Fibroblast of skin of right biceps (primary cell): ENCODE results near the gene CHST3.

ENCODE experiments used
- DNase-seq: peaks from one replicate; pipeline ENCODE4 v3.0.0-alpha.2; 2013

The CHST3 gene

DNA sequence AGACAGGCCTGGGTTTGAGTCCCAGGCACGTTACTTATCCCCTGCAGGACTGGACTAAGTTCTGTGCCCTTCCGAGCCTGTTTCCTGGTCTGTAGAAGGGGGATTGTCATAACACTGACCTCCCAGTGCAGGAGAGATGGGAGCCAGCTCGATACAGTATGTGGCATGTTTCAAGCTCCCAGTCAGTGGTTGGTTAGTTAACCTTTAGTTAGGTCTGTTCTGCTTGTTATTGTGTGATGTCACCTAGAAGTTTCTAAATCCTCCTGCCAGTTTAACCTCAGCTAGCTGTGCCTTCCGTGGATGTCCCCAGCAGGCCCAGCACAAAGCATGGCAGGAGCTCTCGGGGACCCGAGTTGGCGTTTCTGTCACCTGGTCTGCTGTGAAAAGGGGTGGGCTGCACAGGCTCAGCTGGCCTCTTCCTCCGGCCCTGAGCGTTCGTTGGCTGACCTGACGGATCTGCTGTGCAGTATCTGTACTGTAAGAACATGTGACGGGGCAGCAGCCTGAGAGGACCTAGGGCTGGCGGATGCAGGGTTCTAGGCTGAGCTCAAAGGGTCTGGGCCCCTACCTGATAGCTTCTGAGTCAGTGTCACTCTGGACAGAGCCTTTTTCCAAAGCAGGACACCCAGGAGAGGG is 71.2 kb downstream of the CHST3 start:
- no peak for DNase-seq

DNA sequence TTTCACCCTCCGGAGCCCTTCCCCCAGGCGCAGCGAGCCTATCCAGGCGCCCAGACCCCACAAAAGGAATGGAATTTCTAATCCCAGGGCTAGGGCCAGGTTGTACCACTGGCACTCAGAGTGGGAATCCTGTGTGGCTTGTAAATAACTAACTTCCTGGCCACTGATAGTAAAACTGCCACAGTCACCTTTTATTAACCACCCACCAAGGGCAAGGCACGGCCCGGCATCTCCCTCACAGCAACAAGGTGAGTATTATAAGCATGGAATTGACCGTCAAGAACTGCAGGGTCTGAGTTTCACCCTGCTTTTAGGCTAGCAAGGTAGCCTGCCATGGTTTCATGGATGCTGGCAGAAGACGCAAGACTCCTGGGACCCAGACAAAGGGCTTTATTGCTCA is 73.1 kb downstream of the CHST3 start:
- no peak for DNase-seq

DNA sequence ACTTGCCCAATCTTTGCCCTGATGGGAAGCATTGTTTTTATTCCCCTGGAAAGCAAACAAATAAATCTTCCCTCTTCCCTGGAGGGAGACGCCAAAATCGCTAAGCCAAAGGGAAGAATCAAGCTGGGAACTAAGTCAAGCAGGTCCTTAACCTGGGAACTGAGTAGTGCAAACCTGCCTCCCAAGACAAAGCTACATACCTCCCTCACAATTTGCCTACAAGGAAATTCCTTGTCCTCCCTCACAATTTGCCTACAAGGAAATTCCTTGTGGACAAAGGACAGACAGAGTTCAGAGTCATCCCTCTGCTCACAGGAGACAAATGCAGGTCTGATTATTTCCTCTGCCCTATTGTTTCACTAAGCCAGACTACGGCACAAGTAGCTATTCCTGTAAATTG is 73.6 kb downstream of the CHST3 start:
- no peak for DNase-seq

DNA sequence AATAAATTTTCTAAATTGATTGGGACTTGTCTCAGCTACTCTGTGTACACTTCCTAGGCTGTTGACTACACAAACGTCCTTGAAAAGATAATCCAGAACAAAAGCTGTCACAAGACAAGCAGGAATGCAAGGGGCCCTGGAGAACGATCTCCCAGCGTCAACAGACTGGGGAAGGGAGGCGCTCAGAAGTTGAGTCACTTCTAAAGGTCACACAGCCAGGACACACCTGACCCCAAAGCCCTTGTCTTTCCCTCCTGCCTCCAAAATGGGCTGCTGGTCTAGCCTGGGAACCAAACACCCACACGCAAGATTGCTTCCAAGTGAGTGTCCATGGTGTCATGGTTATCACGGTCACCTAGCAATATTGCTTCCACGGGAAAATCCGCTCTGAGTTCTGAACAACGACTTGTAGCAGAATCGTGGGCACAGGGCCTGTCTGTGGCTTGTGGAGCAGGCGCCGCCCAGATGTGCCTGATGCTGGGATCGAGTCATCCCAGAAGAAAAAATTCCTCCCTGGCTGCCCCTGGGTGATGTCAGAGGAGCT is 74.3 kb downstream of the CHST3 start:
- peak; percentile 28 for DNase-seq

DNA sequence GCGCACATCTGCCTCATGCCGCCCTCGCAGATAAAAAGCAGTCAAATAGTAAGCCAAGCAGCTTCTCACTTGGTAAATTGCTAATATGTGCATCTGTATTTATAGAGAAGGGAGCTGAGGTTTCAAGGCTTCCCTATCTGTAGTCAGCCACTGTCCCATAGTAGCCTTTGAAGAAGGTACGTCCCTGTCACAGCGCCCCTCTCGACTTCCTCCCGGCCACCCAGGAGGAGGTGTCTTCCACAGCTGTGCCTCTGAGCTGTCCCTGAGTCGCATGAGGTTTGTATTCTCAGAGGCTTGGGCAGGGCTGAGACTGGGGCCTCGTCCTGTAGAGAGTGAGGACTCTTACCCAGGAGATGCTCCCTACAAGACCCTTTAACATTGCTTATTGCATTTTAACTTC is 75.2 kb downstream of the CHST3 start:
- no peak for DNase-seq

DNA sequence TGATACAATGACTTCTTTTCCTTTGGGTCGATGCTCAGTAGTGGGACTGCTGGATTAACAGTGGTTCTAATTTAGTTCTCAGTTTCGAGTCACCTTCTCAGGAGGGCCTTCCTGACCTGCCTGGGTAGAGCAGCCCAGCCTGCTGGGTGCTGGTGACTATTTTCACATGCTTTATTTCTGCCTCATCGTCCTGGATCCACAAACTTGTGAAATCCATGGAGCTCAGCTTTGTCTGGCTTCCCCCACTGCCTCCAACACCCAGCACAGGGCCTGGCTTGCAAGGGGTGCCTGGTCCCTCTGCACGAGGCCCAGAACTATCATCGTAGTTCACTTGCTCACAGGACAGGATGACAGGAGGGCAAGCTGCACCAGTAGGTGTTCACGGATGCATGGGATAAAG is 77.3 kb downstream of the CHST3 start:
- DNase-seq = no peak

DNA sequence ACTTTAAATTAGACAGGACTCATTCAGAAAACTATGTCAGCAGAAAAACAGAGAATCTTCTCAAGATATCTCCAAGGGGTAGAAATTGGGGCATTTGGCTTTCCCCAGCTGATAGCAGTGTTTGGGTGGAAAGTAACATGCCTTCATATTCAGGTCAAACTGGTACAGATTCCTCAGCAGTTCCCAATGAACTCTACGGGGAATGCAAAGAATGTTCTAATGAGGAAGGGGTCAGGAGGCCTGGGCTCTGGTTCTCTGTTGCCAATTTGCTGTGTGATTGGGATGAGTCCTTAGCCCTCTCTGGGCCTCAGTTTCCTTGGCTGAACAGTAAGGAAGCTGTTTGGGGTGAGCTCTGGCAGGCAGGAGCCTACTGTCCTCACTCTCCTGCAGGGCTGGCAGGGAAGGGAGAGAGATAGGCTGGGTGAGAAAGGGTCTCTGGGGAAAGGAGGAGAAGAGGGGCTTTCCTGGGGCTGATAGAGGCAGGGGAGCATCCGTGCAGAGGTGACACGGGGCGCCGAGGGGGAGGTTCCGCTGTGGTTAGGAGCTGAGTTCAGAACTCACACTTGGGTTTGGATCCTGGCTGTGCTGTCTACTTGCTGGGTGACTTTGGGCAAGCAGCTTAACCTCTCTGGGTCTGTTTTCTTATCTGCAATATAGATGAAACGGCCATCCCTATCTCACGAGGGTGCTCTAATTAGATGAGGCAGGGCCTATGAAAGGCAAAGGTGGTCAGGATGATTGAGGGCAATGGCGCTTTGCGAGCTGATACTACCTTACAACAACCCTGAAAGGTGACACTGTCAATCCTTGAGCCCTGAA is 79.0 kb downstream of the CHST3 start:
- DNase-seq = no peak

DNA sequence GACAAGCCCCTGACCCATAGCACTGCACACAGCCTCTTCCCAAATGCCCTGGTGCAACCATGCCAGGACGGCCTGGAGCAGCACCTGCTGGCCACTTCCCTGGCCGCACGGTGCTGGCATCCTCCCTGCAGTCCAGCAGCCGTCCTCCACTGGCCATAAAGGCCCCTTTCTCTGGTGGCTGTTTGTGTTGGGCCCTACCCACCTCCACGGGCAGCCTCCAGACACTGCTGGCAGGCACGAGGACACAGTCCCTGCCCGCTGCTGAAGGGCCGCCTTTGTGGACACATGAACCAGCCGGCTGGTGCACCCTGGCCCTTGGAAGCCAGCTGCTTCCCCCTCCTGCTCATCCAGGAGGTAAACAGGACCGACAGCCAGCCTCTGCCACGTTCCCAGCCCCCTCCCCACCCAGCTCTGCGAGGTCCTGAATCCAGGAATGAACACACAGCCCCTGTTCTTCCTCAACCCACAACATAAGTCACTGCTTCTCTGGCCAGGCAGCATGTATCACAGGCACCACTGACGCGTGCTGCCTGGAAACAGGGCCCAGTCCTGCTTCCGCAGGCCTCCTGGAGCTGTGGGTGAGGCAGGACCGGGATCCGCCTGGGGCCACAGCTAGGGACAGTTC is 80.3 kb downstream of the CHST3 start:
- peak; percentile 19 for DNase-seq

DNA sequence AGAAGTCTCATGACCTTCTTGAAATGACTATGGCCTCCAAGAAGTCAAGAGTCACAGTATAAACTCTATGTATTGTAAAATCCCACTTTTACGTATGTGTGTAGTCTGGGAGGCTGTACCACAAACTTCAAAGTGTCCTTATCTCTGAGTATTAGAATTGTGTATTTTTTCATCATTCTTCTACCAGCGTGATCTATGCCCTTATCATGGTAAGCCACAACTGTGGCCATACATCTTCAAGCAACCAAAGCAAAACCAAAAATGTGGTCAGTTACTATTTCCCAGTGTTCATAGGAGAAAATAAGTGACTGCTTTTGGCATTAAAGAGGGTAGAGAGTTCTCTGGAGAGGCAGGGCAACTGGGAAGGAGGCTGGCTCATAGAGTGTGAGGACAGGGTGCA is 81.4 kb downstream of the CHST3 start:
- no peak for DNase-seq

DNA sequence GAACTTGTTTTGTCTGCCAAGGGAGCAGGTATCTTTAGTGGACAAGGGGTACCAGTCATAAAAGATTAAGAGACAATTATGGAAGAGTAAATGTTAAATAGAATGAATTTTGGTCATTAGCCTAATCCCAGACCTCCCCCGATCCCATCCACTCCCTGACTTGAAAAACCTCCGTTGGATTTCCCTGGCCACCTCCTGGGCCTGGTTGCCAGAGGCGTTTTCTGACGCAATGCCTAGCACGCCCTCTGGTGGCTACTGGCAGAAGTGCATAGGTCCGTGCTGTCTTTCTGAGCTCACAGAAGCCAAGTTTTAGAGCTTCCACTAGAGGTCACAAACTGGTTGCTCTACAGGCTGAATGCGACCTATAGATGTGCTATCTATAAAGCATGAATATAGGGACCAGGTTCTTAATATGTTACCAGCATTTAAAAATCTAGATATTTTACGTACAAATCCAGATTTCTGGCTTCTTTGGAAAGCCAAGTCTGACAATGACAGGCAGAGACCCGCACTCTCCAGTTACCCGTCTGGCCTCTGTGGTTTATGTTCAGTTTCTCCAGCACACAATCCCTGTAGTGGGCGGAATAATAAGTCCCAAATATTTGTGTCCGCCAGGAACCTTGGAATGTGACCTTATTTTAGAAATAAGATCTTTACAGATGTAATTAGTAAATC is 84.4 kb downstream of the CHST3 start:
- peak; percentile 89 for DNase-seq

DNA sequence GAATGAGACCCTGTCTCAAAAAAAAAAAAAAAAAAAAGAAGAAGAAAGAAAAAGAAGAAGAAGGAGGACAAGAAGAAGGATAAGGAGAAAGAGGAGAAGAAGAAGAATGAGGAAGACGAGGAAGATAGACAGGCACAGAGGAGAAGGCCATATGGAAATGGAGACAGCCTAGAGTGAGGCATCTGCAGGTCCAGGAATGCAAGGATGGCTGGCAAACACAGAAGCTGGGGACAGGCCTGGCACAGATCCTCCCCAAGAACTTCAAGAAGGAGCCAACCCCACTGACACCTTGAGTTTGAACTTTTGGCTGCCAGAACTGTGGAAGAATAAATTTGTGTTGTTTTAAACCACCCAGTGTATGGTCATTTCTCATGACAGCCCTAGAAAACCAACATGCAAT is 85.3 kb downstream of the CHST3 start:
- DNase-seq = no peak

DNA sequence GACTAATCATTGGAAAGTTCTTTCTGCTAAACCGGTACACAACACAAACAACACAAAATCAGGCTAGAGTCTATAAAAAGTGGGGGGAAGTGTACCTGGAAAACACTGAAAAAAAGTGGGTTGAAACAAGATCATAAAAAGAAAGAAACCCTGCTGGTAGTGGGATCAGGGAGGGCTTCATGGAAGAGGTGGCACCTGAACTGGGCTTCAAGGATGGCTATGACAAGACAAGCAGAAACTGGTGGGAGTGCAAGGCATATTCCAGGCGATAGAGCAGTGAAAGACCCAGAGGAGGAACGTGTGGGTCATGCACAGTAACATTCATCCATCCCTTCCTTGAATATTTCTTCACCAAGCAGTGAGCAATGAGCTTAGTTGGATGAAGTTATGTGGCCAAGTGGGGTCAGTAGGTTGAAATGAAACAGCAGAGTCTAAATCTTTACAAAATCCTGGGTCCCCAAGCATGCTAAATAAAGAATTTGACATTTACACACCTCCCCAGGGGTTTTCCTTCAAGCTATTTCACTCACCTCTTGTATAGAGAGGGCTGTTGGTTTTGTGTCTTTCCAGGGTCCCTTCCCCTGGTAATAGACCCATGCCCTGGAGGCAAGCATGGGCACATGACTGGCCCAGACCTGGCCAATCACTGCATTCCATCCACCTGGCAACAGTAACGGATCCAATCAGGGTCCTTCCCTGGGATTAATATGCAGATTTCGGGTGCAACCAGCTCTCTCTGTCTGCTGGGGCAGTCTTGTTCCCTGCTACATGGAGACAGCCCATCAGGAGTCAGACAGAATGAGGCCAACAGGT is 86.0 kb downstream of the CHST3 start:
- DNase-seq = no peak

DNA sequence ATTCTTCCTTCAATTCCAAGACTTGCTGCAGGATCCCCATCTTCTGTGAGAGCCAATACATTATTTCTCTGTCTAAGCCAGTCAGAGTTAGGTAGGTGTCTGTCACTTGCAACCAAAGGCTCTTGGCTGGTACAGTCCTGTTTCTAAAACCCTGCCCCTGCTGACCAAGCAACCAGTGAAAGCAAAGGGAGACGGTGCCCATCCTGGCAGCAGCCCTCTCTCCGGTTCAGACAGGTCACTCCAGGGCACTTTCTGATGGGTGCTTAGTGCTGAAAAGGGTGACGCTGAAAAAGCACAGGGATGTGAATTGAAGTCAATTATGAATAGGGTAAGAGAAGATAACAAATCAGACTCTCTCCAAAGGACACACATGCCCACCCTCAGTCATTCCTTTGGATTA is 86.7 kb downstream of the CHST3 start:
- DNase-seq = no peak

DNA sequence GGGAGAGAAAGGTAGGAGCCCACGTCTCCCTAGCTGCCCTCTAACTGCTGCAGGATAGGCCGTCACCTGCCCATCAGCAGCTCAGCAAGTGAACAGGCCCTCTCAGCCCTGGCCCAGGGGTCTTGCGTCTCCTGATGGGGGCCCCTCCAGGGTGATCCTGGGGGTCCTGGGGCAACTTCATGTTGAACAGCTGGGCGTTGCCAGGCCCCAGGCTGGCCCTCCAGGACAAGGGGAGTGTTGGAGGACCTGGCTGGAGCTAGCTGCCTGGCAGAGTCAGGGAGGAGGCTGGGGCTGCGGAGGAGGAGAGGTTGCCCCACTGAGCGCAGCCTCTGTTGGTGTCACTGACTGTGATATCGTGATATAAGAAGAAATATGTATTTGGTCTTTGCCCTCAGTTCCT is 89.5 kb downstream of the CHST3 start:
- no peak for DNase-seq

DNA sequence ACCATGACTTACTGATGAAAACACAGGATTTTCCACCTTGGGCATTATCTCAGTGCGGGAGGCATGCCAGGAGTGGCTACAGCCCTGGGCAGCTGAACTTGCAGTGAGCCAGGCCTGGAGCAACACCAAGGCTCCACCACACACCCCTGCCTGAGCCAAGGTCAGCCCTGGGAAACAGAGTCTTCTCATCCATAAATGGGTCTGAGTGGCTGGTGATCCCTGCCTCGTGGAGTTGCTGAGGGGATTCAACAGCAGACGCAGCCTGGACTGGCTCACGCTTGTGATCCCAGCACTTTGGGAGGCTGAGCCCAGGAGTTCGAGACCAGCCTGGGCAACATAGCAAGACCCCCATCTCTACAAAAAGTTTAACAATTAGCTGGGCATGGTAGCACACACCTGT is 91.9 kb downstream of the CHST3 start:
- no peak for DNase-seq

DNA sequence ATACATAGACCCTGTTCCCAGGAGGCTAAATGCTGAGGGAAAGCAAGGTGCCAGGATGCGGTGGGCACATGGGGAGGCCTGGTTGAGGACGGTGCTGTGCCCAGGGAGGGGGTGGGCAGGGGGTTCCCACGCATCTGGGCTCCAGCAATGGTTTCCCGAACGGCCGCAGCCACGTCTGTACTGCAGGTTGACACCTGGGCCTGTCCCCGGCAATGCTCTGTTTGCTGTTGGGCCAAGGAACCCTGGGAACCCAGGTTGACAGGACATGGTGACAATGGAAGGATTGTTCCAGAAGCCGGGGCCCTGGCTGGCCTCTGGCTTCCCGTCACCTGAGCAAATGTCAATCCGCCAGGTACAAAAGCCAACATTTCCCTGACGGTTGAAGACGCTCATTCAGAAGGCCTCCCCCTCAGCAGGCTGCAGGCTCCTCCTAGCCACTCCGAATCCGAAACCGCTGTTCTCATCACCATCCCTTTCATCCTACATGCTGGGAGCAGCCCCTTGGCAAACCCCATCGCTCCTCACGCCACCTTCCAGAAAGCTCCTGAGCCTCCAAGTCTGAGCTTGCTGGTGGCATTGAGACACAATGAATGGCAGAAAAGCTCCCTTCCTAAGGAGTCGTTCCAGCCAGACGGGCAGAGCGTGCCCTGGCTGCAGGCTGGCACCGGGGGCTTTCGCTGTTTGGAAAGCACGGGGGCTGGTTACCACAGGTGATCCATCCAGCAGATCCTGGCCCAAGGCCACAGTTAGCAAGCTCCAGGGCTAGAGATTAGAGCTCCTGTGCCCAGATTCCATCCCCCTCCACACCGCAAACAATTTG is 92.9 kb downstream of the CHST3 start:
- no peak for DNase-seq

DNA sequence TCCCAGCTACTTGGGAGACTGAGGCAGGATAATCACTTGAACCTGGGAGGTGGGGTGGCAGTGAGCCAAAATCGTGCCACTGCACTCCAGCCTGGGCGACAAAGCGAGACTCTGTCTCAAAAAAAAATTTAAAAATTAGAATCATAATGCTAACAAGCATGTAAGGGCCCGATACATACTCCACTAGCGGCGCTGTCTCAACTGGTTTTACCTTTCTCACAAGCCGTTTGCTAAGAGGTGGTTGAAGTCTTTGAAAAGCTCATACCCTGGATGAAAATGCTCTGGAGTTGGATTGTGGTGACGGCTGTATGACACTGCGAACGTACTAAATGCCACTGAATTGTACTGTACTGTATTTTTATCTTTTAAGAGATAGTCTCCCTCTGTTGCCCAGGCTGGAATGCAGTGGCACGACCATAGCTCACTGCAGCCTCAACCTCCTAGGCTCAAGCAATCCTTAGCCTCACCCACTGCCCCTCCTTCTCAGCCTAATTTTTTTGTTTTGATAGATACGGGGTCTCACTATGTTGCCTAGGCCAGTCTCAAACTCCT is 94.2 kb downstream of the CHST3 start:
- DNase-seq = no peak

DNA sequence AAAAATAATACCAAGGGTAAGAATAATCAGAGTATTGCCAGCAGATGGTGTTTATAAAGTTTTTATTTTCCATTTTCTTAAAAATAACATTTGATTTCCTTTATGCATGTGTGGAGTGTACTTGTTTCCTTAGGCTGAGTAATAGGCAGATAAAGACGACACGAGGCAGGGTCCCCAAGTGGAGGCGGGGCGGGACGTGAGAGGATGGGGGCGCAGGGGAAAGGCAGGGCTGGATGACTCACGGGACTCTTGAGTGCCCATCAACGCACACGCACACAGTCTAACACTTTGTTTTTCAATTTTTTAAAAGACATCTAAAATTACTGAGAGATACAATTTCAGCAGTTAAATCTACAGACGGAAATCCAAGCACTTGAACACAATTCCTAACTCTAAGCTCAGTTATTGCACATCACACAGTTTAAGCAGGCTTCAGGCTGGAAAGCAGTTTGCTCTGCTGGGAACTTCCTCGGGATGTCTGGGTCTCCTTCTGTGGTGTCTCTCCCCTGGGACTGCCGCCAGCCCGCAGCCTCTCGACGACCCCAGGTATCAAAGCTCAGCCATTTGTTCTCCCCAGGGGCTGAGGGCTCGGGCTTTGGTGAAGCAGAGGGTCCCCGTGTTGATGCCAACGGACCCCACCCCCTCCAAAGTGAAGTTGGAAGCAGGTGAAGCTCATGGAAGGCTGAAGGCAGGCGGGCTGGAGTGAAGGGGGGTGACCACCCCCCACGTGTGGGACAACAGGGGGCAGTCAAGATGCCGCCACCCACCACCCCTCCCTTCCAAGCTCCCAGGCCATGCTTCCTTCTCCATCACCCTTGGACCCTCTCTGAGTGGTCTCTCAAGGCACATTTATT is 95.0 kb downstream of the CHST3 start:
- DNase-seq = no peak

DNA sequence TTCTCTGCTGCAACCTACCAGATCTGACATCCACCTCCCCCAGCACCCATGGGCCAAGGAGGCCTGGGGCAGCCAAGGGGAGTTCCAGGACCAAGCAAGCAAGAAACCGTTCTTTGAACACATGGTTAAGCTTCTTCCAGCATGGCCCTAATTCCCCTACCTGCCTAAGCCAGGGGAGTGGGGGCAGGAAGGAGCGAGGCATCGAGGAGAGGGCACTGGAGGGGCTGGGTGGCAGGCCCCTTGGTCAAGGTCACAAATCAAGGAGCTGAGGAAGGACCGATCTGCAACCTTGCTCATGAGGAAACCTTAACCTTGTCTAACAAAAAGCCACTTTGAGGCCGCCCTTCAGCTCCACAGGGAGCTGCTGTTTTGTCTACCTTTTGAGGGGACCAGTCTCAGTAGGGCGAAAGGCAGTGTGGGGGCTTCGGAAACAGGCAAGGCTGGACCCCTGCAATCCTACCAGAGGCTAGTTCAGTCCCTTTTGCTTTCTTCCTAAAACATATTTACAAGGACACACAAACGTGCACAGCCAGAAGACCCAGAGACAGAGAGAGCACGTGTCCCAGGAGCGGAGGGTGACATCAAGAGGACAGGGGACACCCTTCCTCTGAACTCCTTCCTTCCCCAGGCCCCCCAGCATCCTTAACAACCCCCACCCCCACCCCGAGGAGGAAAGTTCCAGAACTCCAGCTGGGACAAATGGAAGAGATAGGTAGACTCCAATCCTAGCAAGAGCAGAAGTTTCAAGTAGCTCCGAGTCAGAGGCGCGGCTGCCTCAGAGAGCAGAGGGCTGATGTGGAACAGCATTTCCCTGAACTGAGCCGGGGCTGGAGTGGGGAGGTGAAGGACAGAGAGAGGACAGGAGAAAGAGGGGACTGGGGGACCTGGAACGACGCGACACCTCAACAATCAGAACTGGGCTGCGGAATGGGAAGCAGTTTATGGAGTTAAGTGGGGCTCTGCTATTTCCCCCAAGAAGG is 95.9 kb downstream of the CHST3 start:
- DNase-seq = no peak
